HG03097 (cell line): Measurements from ENCODE around the gene ILKAP.

Experiments used
- ATAC-seq: cut with Tn5 transposase; IDR thresholded peaks from one replicate; pipeline ENCODE4 v1.9.1; 2021; ENCODE audit not compliant: unreplicated experiment, low FRiP score

Gene ILKAP

GRCh38 chr2:238126338-238126737 lies 77.2 kb downstream of the ILKAP start:
- ATAC-seq: no peak

- no peak for ATAC-seq
Observed at GRCh38 chr2:238125127-238125885, 78.2 kb downstream of the ILKAP start.

GRCh38 chr2:238124488-238125126 lies 78.9 kb downstream of the ILKAP start:
- ATAC-seq: no peak

GRCh38 chr2:238123991-238124470 lies 79.5 kb downstream of the ILKAP start:
- ATAC-seq: no peak

- no peak for ATAC-seq
Observed at GRCh38 chr2:238123218-238123971, 80.1 kb downstream of the ILKAP start.

- ATAC-seq: no peak
Observed at GRCh38 chr2:238122287-238123217, 80.9 kb downstream of the ILKAP start.

- no peak for ATAC-seq
Observed at GRCh38 chr2:238121511-238122286, 81.8 kb downstream of the ILKAP start.

GRCh38 chr2:238120463-238121298 lies 82.8 kb downstream of the ILKAP start:
- no peak for ATAC-seq
